K562 (cell line): ENCODE results near the gene CNOT2. TPM values are rescaled to one million over a fixed set of nuclear protein-coding genes. Genes with fewer than 3 reads are reported as not detected.
A peak's percentile ranks its signal among the peaks of the same experiment; 100 is the strongest.

Experiments used
- CEBPB ChIP-seq: fragments of 450-650 bp; IDR thresholded peaks from 2 replicates; pipeline ENCODE4 v1.6.1; 2016; ENCODE audit warnings: missing genetic modification characterization, missing compliant biosample characterization
- CEBPG ChIP-seq, 3 experiments: fragments of 200-800 bp in 1 of 3; sonication (Bioruptor generic) in 1 of 3; sonication (generic) in 1 of 3; formaldehyde crosslinking in 1 of 3; IDR thresholded peaks in 2 of 3; conservative IDR thresholded peaks in 1 of 3; 2 replicates each; pipeline versions ENCODE4 v1.6.1 to v1.8.0; 2016 to 2022; ENCODE audit warnings: missing compliant biosample characterization in 2 of 3, missing genetic modification characterization in 2 of 3, mild to moderate bottlenecking in 1 of 3, missing genetic modification reagents in 1 of 3
- ESRRA ChIP-seq: fragments of 450-650 bp; IDR thresholded peaks from 2 replicates; pipeline ENCODE4 v1.6.1; 2014; ENCODE audit warnings: low read depth, mild to moderate bottlenecking, moderate library complexity, borderline replicate concordance
- FOXP1 ChIP-seq: sonication (generic); formaldehyde crosslinking; IDR thresholded peaks from 2 replicates; pipeline ENCODE4 v1.8.0; 2022; ENCODE audit warnings: mild to moderate bottlenecking, missing genetic modification reagents
- KDM4B ChIP-seq, 2 experiments: fragments of 450-650 bp in 1 of 2; sonication (generic) in 1 of 2; IDR thresholded peaks; 2 replicates each; pipeline ENCODE4 v1.6.1; 2016 to 2017; ENCODE audit warnings: borderline replicate concordance in 2 of 2, antibody characterized with exemption in 1 of 2, low read depth in 1 of 2, mild to moderate bottlenecking in 1 of 2
- KLF16 ChIP-seq: IDR thresholded peaks from 2 replicates; pipeline ENCODE4 v1.6.1; 2016; ENCODE audit warnings: antibody characterized with exemption
- MYBL2 ChIP-seq, 2 experiments: fragments of 450-650 bp in 1 of 2; sonication (generic) in 1 of 2; formaldehyde crosslinking in 1 of 2; IDR thresholded peaks; 2 replicates each; pipeline versions ENCODE4 v1.6.1 to v1.8.1; 2017 to 2022; ENCODE audit warnings: borderline replicate concordance in 1 of 2, inconsistent platforms in 1 of 2, low read depth in 1 of 2, mild to moderate bottlenecking in 1 of 2, missing genetic modification reagents in 1 of 2, moderate library complexity in 1 of 2
- NFRKB ChIP-seq: fragments of 450-650 bp; IDR thresholded peaks from 2 replicates; pipeline ENCODE4 v1.6.1; 2016; ENCODE audit warnings: low read depth
- PBX2 ChIP-seq, 2 experiments: IDR thresholded peaks in 1 of 2; conservative IDR thresholded peaks in 1 of 2; 2 replicates each; pipeline ENCODE4 v1.6.1; 2016; ENCODE audit warnings: low read depth in 2 of 2, mild to moderate bottlenecking in 1 of 2, missing compliant biosample characterization in 1 of 2, missing genetic modification characterization in 1 of 2, moderate library complexity in 1 of 2
- PHF8 ChIP-seq: fragments of 200-600 bp; sonication (generic); IDR thresholded peaks from 2 replicates; pipeline ENCODE4 v1.6.1; 2012; ENCODE audit warnings: mixed run types, mild to moderate bottlenecking, inconsistent platforms, low read length, moderate library complexity, borderline replicate concordance
- ZKSCAN8 ChIP-seq: fragments of 200-800 bp; sonication (Bioruptor generic); IDR thresholded peaks from 2 replicates; pipeline ENCODE4 v1.6.1; 2016; ENCODE audit warnings: missing genetic modification characterization, missing compliant biosample characterization
- ZNF395 ChIP-seq: fragments of 200-800 bp; sonication (Bioruptor generic); IDR thresholded peaks from 2 replicates; pipeline ENCODE4 v1.6.1; 2017; ENCODE audit warnings: missing genetic modification characterization, missing compliant biosample characterization
- ZNF717 ChIP-seq: fragments of 250-450 bp; sonication (Bioruptor Pico); IDR thresholded peaks from 2 replicates; pipeline ENCODE4 v1.5.0; 2021
- polyA plus RNA-seq, 8 experiments: library from polyadenylated mRNA; depleted of rRNA in 4 of 8; stranded (reverse) in 5 of 8; unstranded in 3 of 8; fragments of >200 nt; fragmentation: Nextera tagmentation in 2 of 8; fragmentation: Illumina TruSeq in 1 of 8; extraction: Ambion mirVana in 2 of 8; extraction: Trizol in 1 of 8; gene quantifications; 2 replicates each; pipeline versions ENCODE4 v1.2.1 to v1.2.3, GENCODE V29; 2011 to 2014; ENCODE audit warnings: inconsistent platforms in 1 of 8, missing spikeins in 1 of 8
- total RNA-seq, 7 experiments: library from RNA; depleted of rRNA in 6 of 7; stranded (reverse); fragments of >200 nt in 6 of 7; fragmentation: Illumina TruSeq in 2 of 7; extraction: Trizol in 2 of 7; gene quantifications; 2 replicates each; pipeline versions ENCODE4 v1.2.1 to v1.2.3, GENCODE V29; 2011 to 2021; ENCODE audit warnings: low replicate concordance in 1 of 7

The CNOT2 gene
- total and polyA plus RNA-seq, 9 of the 15 experiments (the other 6 are each of a cell fraction or from before 2014, with no cell fraction given) = 43.6 to 119 (median 84.4) TPM

- TF ChIP-seq ZNF395 (CRISPR knock-in tag) (no peak), ZNF717 (CRISPR knock-in tag) (no peak), PHF8 (no peak), PBX2 (CRISPR knock-in tag; IDR thresholded peaks at IDR 0.05; ENCODE audit: low read depth) (no peak), PBX2 (tag; conservative IDR thresholded peaks at IDR 0.05; ENCODE audit: low read depth) (peak; percentile 22; the same call in 1 of the 2 replicates), ESRRA (no peak), CEBPB (tag) (peak; percentile 87), CEBPG (CRISPR knock-in tag; IDR thresholded peaks at IDR 0.05) (no peak), CEBPG (tag; conservative IDR thresholded peaks at IDR 0.05 in 1 of 2, IDR thresholded peaks at IDR 0.05 in 1 of 2) (peak; percentile 10 to 59; a peak in 1 of 4 replicates), NFRKB (no peak), KDM4B (IDR thresholded peaks at IDR 0.05; ENCODE audit: borderline replicate concordance in 2 of 2, low read depth in 1 of 2) (no peak), ZKSCAN8 (CRISPR knock-in tag) (no peak), FOXP1 (CRISPR knock-in tag) (no peak), MYBL2 (IDR thresholded peaks at IDR 0.05; ENCODE audit: low read depth) (no peak), MYBL2 (CRISPR knock-in tag; IDR thresholded peaks at IDR 0.05; ENCODE audit: borderline replicate concordance) (no peak), KLF16 (no peak)
Measured at GRCh38 chr12:70247653-70248199, 4.5 kb downstream of the CNOT2 start (continued).
